Pancreas (tissue), 10 donors: ENCODE measurements around the gene SLC40A1. TPM values are rescaled to one million over a fixed set of nuclear protein-coding genes. Genes with fewer than 3 reads are reported as not detected.

Experiments used
- ATAC-seq, 4 donors: fragments of 200-7000 bp; cut with Tn5 transposase; one replicate each; pipeline versions ENCODE4 v1.8.0 to v1.9.1; 2020; ENCODE audit warnings: mild to moderate bottlenecking in 4 of 4, moderate library complexity in 4 of 4
- DNase-seq, 6 donors: peaks; one replicate each; pipeline ENCODE4 v3.0.0-alpha.2; 2020
- FAIRE-seq: peaks from 2 replicates; lab custom pipeline; 2012; peaks lifted over from hg19 to GRCh38; lab: Jason Lieb, UNC
- H3K27ac ChIP-seq, 4 donors: fragments of 200-600 bp; sonication (generic); 1 replicate in 3 of 4; 2 replicates in 1 of 4; pipeline versions ENCODE4 v1.5.0 to v1.8.0; 2020
- H3K27me3 ChIP-seq, 4 donors: fragments of 200-600 bp; one replicate each; pipeline ENCODE4 v1.8.0; 2021
- H3K36me3 ChIP-seq, 3 donors: fragments of 200-600 bp; sonication (generic) in 1 of 3; one replicate each; pipeline versions ENCODE4 v1.5.0 to v1.8.0; 2020 to 2021
- H3K4me1 ChIP-seq, 3 donors: fragments of 200-600 bp; one replicate each; pipeline ENCODE4 v1.8.0; 2021
- H3K4me3 ChIP-seq, 4 donors: fragments of 200-600 bp; sonication (generic) in 2 of 4; one replicate each; pipeline versions ENCODE4 v1.5.0 to v1.8.0; 2020 to 2021
- H3K9me3 ChIP-seq, 4 donors: fragments of 200-600 bp; one replicate each; pipeline ENCODE4 v1.8.0; 2021
- CTCF ChIP-seq, 4 donors: fragments of 200-600 bp; sonication (generic) in 3 of 4; IDR thresholded peaks; one replicate each; pipeline versions ENCODE4 v1.5.0 to v1.8.0; 2021; ENCODE audit warnings: antibody characterized with exemption in 4 of 4
- WGBS, 2 donors: extraction: QIAGEN DNeasy Blood & Tissue Kit; methylation state at CpG; one replicate each; pipeline ENCODE4 v1.1.7; 2013; 5-methylcytosine and 5-hydroxymethylcytosine counted together
- intact Hi-C, 3 donors: fragments of 100-400 bp; cut with DNase I; formaldehyde crosslinking; loops; one replicate each; pipeline versions ENCODE4 v1.11.1 to v1.14.2; 2022
- polyA plus RNA-seq, 2 donors: library from polyadenylated mRNA; stranded (reverse); fragments of 200-250 nt; gene quantifications; one replicate each; pipeline ENCODE4 v1.2.3, GENCODE V29; 2013
- total RNA-seq, 6 donors: library from RNA; stranded (reverse); fragmentation: NEBNext Ultra II Directional in 4 of 6; extraction: Animal tissue kit (Norgen Biotek cat#: 25700) in 4 of 6; gene quantifications; one replicate each; pipeline versions ENCODE4 v1.2.1 to v1.2.4, GENCODE V29; 2021 to 2023
- donor health status: healthy with polysubstance abuse.
- donor health status: DM: no; HTN: no; CAD: no; lungs with moderate emphysema.
- donor health status: DM: no; HTN: no; CAD: no.
- donor health status: control.
- donor health status: control.
- donor health status: Bipolar disorder and iron deficiency.
- donor health status: DM: yes; HTN: yes; CAD: no.
- donor health status: DM: no; HTN: no; CAD: no.
- donor health status: DM: no; HTN: no; CAD: no.
- donor health status: DM: yes; HTN: yes; CAD: no.

The SLC40A1 gene
- total and polyA plus RNA-seq, 8 donors, result 14.0 to 65.8 (median 40.4) TPM

GRCh38 chr2:189601043-189601442 lies 20.5 kb upstream of the SLC40A1 start:
- intact Hi-C loops, result no loop called here
- Histone ChIP-seq H3K4me1 (no peaks in the 10 kb centered on the region), H3K9me3 (no peaks in the 10 kb centered on the region), H3K27me3 (no peaks in the 10 kb centered on the region), H3K27ac (no peak overlapping the region), H3K36me3 (no peaks in the 10 kb centered on the region), H3K4me3 (no peak overlapping the region)
- 70 to 79% methylated on average over 3 of the region's 3 CpGs for WGBS, 2 donors
- FAIRE-seq, result no peak
- no peak for DNase-seq
- TF ChIP-seq CTCF (IDR thresholded peaks at IDR 0.05), result no peak
- no peak for ATAC-seq

GRCh38 chr2:189599245-189599644 lies 18.7 kb upstream of the SLC40A1 start:
- Histone ChIP-seq H3K4me3 (no peak overlapping the region), H3K4me1 (no peaks in the 10 kb centered on the region), H3K36me3 (no peaks in the 10 kb centered on the region), H3K27ac (no peak overlapping the region), H3K27me3 (no peaks in the 10 kb centered on the region), H3K9me3 (no peaks in the 10 kb centered on the region)
- no peak for DNase-seq
- intact Hi-C loops, result no loop called here
- no peak for FAIRE-seq
- 8 to 17% methylated on average over 1 of the region's 1 CpG for WGBS, 2 donors
- no peak for ATAC-seq
- no peak for TF ChIP-seq CTCF (IDR thresholded peaks at IDR 0.05)

- no peaks in the 10 kb centered on the region for H3K27me3 ChIP-seq
- no peak overlapping the region for H3K4me3 ChIP-seq
- DNase-seq (no peak), ATAC-seq (no peak), FAIRE-seq (no peak)
- H3K4me1 ChIP-seq, result no peaks in the 10 kb centered on the region
- H3K36me3 ChIP-seq, result no peaks in the 10 kb centered on the region
- no peak for TF ChIP-seq CTCF (IDR thresholded peaks at IDR 0.05)
- intact Hi-C loops, result no loop called here
- H3K27ac ChIP-seq, result no peak overlapping the region
- H3K9me3 ChIP-seq, result no peaks in the 10 kb centered on the region
- WGBS, 2 donors, result 59 to 80% methylated on average over 3 of the region's 3 CpGs
These were observed 14.8 kb upstream of the SLC40A1 start for GRCh38 chr2:189595417-189595816.

GRCh38 chr2:189594305-189594704 lies 13.7 kb upstream of the SLC40A1 start:
- 58 to 76% methylated on average over 2 of the region's 2 CpGs for WGBS, 2 donors
- ATAC-seq, result no peak
- Histone ChIP-seq H3K4me3 (no peak overlapping the region), H3K36me3 (no peaks in the 10 kb centered on the region), H3K4me1 (no peaks in the 10 kb centered on the region), H3K27ac (no peak overlapping the region), H3K9me3 (no peaks in the 10 kb centered on the region), H3K27me3 (no peaks in the 10 kb centered on the region)
- FAIRE-seq, result no peak
- TF ChIP-seq CTCF (IDR thresholded peaks at IDR 0.05), result no peak
- DNase-seq, result no peak
- intact Hi-C loops, result no loop called here

GRCh38 chr2:189593115-189593514 lies 12.5 kb upstream of the SLC40A1 start:
- 94 to 95% methylated on average over 3 of the region's 3 CpGs for WGBS, 2 donors
- intact Hi-C loops, result no loop called here
- Histone ChIP-seq H3K4me3 (no peak overlapping the region), H3K36me3 (no peaks in the 10 kb centered on the region), H3K27me3 (no peaks in the 10 kb centered on the region), H3K9me3 (no peaks in the 10 kb centered on the region), H3K27ac (no peak overlapping the region), H3K4me1 (no peaks in the 10 kb centered on the region)
- ATAC-seq, result no peak
- FAIRE-seq, result no peak
- no peak for DNase-seq
- no peak for TF ChIP-seq CTCF (IDR thresholded peaks at IDR 0.05)
